Stimulated activated naive CD4-positive, alpha-beta T cell (primary cell): ENCODE data around the gene TARBP1.
"Not testable (repeated sequence)": the region's sequence is repeated elsewhere in the genome, so short reads cannot be mapped to it uniquely, and the experiment has no call there.

Experiments used
- DNase-seq, 6 experiments: peaks; one replicate each; lab custom pipeline; 2025; lab: John Stamatoyannopoulos, UW

Gene TARBP1

GRCh38 chr1:234478481-234479309 lies at the start of gene TARBP1:
Gene TARBP1, minus strand, starts transcription at chr1:234479179. Its CDS starts 76 bp downstream, at chr1:234479103.
- peak; percentile 55 to 92 (median 78) for DNase-seq

GRCh38 chr1:234528074-234528865 lies 49.3 kb upstream of the TARBP1 start:
- DNase-seq = no peak

GRCh38 chr1:234527346-234527745 lies 48.4 kb upstream of the TARBP1 start:
- DNase-seq = no peak

GRCh38 chr1:234526922-234527321 lies 47.9 kb upstream of the TARBP1 start:
- no peak for DNase-seq

- DNase-seq = no peak
These were observed 46.3 kb upstream of the TARBP1 start for GRCh38 chr1:234525099-234525799.

- no peak for DNase-seq
These were observed 42.9 kb upstream of the TARBP1 start for GRCh38 chr1:234521836-234522235.

- no peak for DNase-seq
These were observed 42.2 kb upstream of the TARBP1 start for GRCh38 chr1:234520908-234521817.

GRCh38 chr1:234519506-234519905 lies 40.5 kb upstream of the TARBP1 start:
- DNase-seq = no peak

GRCh38 chr1:234518876-234519275 lies 39.9 kb upstream of the TARBP1 start:
- DNase-seq = no peak

GRCh38 chr1:234518086-234518485 lies 39.1 kb upstream of the TARBP1 start:
- DNase-seq = not testable (repeated sequence)

GRCh38 chr1:234517110-234517802 lies 38.3 kb upstream of the TARBP1 start:
- DNase-seq = no peak

- no peak for DNase-seq
These were observed 36.9 kb upstream of the TARBP1 start for GRCh38 chr1:234515821-234516241.

GRCh38 chr1:234515411-234515810 lies 36.4 kb upstream of the TARBP1 start:
- DNase-seq = no peak

- DNase-seq = no peak
These were observed 33.5 kb upstream of the TARBP1 start for GRCh38 chr1:234512451-234512861.

GRCh38 chr1:234509457-234510328 lies 30.7 kb upstream of the TARBP1 start:
- no peak for DNase-seq

- DNase-seq = no peak
These were observed 28.8 kb upstream of the TARBP1 start for GRCh38 chr1:234507626-234508387.

GRCh38 chr1:234507089-234507488 lies 28.1 kb upstream of the TARBP1 start:
- no peak for DNase-seq

- DNase-seq = no peak
These were observed 26.8 kb upstream of the TARBP1 start for GRCh38 chr1:234505769-234506102.
